HCT116 (cell line): ENCODE measurements around the gene USP1. TPM values are rescaled to one million over a fixed set of nuclear protein-coding genes. Genes with fewer than 3 reads are reported as not detected.

ENCODE experiments used
- ATAC-seq: fragments of 200-7000 bp; cut with Tn5 transposase; 2 replicates; pipeline ENCODE4 v1.9.1; 2020; ENCODE audit warnings: mild to moderate bottlenecking, moderate library complexity
- BruUV-seq: library from RNA; stranded (reverse); fragments of 400-500 nt; replicated peaks from 2 replicates; lab custom pipeline; 2021; lab: Mats Ljungman, UMichigan
- CTCF ChIA-PET: fragments of 300-600 bp; sonication (Branson Sonifier 250); formaldehyde crosslinking; loops from one replicate; lab custom pipeline; 2021; ENCODE audit warnings: antibody characterized with exemption; lab: Charles Lee
- POLR2A ChIA-PET: fragments of 300-600, 350-600 bp; sonication (Branson Sonifier 250); formaldehyde crosslinking; loops from one replicate; lab custom pipeline; 2021; ENCODE audit warnings: antibody characterized with exemption; lab: Charles Lee
- RAD21 ChIA-PET, 2 experiments: fragments of 300-600 bp; sonication (Branson Sonifier 250); formaldehyde crosslinking; loops; one replicate each; lab custom pipeline; 2023; ENCODE audit warnings: low total read pairs in 2 of 2; ENCODE audit not compliant: uncharacterized antibody in 2 of 2, unreplicated experiment in 2 of 2, low non-redundant PET in 1 of 2; lab: Charles Lee
- DNase-seq: peaks from one replicate; pipeline ENCODE4 v3.0.0-alpha.2; 2010; ENCODE audit warnings: low read depth, low spot score
- H2AFZ ChIP-seq: fragments of 200-600 bp; shearing (Covaris generic), sonication (generic); 2 replicates; pipeline ENCODE4 v1.6.1; 2017; ENCODE audit warnings: low read depth, mixed run types, mixed read lengths, antibody characterized with exemption, low read length; ENCODE audit not compliant: poor library complexity, severe bottlenecking
- H3K27ac ChIP-seq: 2 replicates; pipeline ENCODE4 v1.5.1; 2012; ENCODE audit warnings: low read depth, low read length
- H3K27me3 ChIP-seq: fragments of 200-600 bp; sonication (generic); 2 replicates; pipeline ENCODE4 v1.6.1; 2016; ENCODE audit warnings: mixed run types, low read length, mixed read lengths; ENCODE audit not compliant: insufficient read depth
- H3K36me3 ChIP-seq, 2 experiments: fragments of 200-500 bp in 1 of 2; fragments of 200-600 bp in 1 of 2; sonication (Bioruptor generic) in 1 of 2; sonication (generic) in 1 of 2; 2 replicates each; pipeline versions ENCODE4 v1.5.1 to v1.6.1; 2014 to 2016; ENCODE audit warnings: low read length in 2 of 2, inconsistent platforms in 1 of 2, mixed read lengths in 1 of 2, mixed run types in 1 of 2; ENCODE audit not compliant: insufficient read depth in 2 of 2, control insufficient read depth in 1 of 2
- H3K4me1 ChIP-seq, 2 experiments: fragments of 200-600 bp in 1 of 2; sonication (generic) in 1 of 2; 2 replicates each; pipeline versions ENCODE4 v1.5.1 to v1.6.1; 2012 to 2017; ENCODE audit warnings: low read length in 2 of 2, inconsistent platforms in 1 of 2, mild to moderate bottlenecking in 1 of 2, mixed read lengths in 1 of 2, mixed run types in 1 of 2, moderate library complexity in 1 of 2; ENCODE audit not compliant: insufficient read depth in 2 of 2, control insufficient read depth in 1 of 2
- H3K4me2 ChIP-seq: fragments of 200-600 bp; sonication (generic); 2 replicates; pipeline ENCODE4 v1.6.1; 2017; ENCODE audit warnings: mixed run types, low read length, mixed read lengths
- H3K4me3 ChIP-seq, 2 experiments: fragments of 200-600 bp in 1 of 2; sonication (generic) in 1 of 2; replicated peaks in 1 of 2; 2 replicates each; pipeline ENCODE4 v1.5.1; 2011 to 2016; ENCODE audit warnings: low read length in 2 of 2, control low read depth in 1 of 2, low read depth in 1 of 2, mild to moderate bottlenecking in 1 of 2, mixed read lengths in 1 of 2, mixed run types in 1 of 2
- H3K79me2 ChIP-seq: fragments of 200-600 bp; sonication (generic); 2 replicates; pipeline ENCODE4 v1.6.1; 2017; ENCODE audit warnings: mild to moderate bottlenecking, mixed run types, low read length, moderate library complexity, mixed read lengths; ENCODE audit not compliant: insufficient read depth
- H3K9ac ChIP-seq: fragments of 200-600 bp; sonication (generic); 2 replicates; pipeline ENCODE4 v1.6.1; 2016; ENCODE audit warnings: low read length, mixed read lengths
- H3K9me2 ChIP-seq: fragments of 200-600 bp; sonication (generic), shearing (Covaris generic); 2 replicates; pipeline ENCODE4 v1.6.1; 2017; ENCODE audit warnings: mixed run types, mild to moderate bottlenecking, moderate library complexity; ENCODE audit not compliant: insufficient read depth
- H3K9me3 ChIP-seq, 2 experiments: fragments of 200-500 bp in 1 of 2; fragments of 200-600 bp in 1 of 2; sonication (Bioruptor generic) in 1 of 2; sonication (generic) in 1 of 2; 2 replicates each; pipeline ENCODE4 v1.6.1; 2014 to 2017; ENCODE audit warnings: low read length in 2 of 2, mixed read lengths in 2 of 2, inconsistent platforms in 1 of 2, low read depth in 1 of 2, mild to moderate bottlenecking in 1 of 2, mixed run types in 1 of 2, moderate library complexity in 1 of 2; ENCODE audit not compliant: control insufficient read depth in 1 of 2, insufficient read depth in 1 of 2
- H4K20me1 ChIP-seq: fragments of 200-600 bp; sonication (generic), shearing (Covaris generic); 2 replicates; pipeline ENCODE4 v1.6.1; 2017; ENCODE audit warnings: mixed run types, mild to moderate bottlenecking, moderate library complexity; ENCODE audit not compliant: insufficient read depth
- EGR1 ChIP-seq: IDR thresholded peaks from 2 replicates; pipeline ENCODE4 v1.6.1; 2012; ENCODE audit warnings: low read depth
- ELF1 ChIP-seq: IDR thresholded peaks from 2 replicates; pipeline ENCODE4 v1.6.1; 2012; ENCODE audit warnings: low read depth, borderline replicate concordance
- FOSL1 ChIP-seq: IDR thresholded peaks from 2 replicates; pipeline ENCODE4 v1.6.1; 2012; ENCODE audit warnings: low read depth
- MAX ChIP-seq: IDR thresholded peaks from 2 replicates; pipeline ENCODE4 v1.6.1; 2012
- RAD21 ChIP-seq: IDR thresholded peaks from 2 replicates; pipeline ENCODE4 v1.6.1; 2012; ENCODE audit warnings: low read depth, mild to moderate bottlenecking
- SRF ChIP-seq: IDR thresholded peaks from 2 replicates; pipeline ENCODE4 v1.6.1; 2012; ENCODE audit warnings: low read depth
- TCF7L2 ChIP-seq: IDR thresholded peaks from 2 replicates; pipeline ENCODE4 v1.7.0; 2011; ENCODE audit warnings: borderline replicate concordance, inconsistent platforms; ENCODE audit not compliant: insufficient read depth, insufficient read length; ENCODE audit errors: extremely low read depth
- ZBTB33 ChIP-seq: IDR thresholded peaks from 2 replicates; pipeline ENCODE4 v1.6.1; 2011; ENCODE audit warnings: mild to moderate bottlenecking, low read length, moderate library complexity; ENCODE audit not compliant: insufficient replicate concordance; ENCODE audit errors: extremely low read depth
- ZNF274 ChIP-seq: fragments of 200-500 bp; sonication (Bioruptor generic); IDR thresholded peaks from 2 replicates; pipeline ENCODE4 v1.6.1; 2014; ENCODE audit warnings: mild to moderate bottlenecking, low read depth, low read length, inconsistent platforms
- intact Hi-C: fragments of 100-400 bp; cut with micrococcal nuclease; formaldehyde crosslinking; loops from 2 replicates; pipeline ENCODE4 v1.10.0; 2022
- total RNA-seq: library from RNA; stranded (reverse); gene quantifications from one replicate; pipeline ENCODE4 v1.2.1, GENCODE V29; 2021; ENCODE audit not compliant: unreplicated experiment

The USP1 gene
- total RNA-seq, 1 experiment from 2014 or later = 37.8 TPM

- Histone ChIP-seq H4K20me1 (no peaks in the 10 kb centered on the region), H3K4me2 (no peak overlapping the region), H3K9ac (no peak overlapping the region), H3K27ac (no peak overlapping the region), H2AFZ (no peak overlapping the region), H3K36me3 (no peaks in the 10 kb centered on the region), H3K9me3 (no peaks in the 10 kb centered on the region), H3K9me2 (no peaks in the 10 kb centered on the region), H3K79me2 (no peaks in the 10 kb centered on the region), H3K4me1 (no peaks in the 10 kb centered on the region), H3K4me3 (no peak overlapping the region), H3K27me3 (no peaks in the 10 kb centered on the region)
- ChIA-PET CTCF (no interaction called here), RAD21 (no interaction called here), POLR2A (no interaction called here)
- ATAC-seq (no peak), DNase-seq (no peak)
- TF ChIP-seq TCF7L2 (no peak), FOSL1 (peak; percentile 30; the same call in 1 of the 2 replicates), SRF (no peak), ZBTB33 (no peak), MAX (no peak), EGR1 (no peak), ELF1 (no peak), RAD21 (no peak), ZNF274 (no peak)
- no TSS peak for BruUV-seq
- intact Hi-C loops = no loop called here
Measured at GRCh38 chr1:62493656-62494055, 56.8 kb downstream of the USP1 start.
